K562 (cell line): ENCODE data around the gene PXK. TPM values are rescaled to one million over a fixed set of nuclear protein-coding genes. Genes with fewer than 3 reads are reported as not detected.

Experiments
- ATAC-seq: fragments of 200-7000 bp; cut with Tn5 transposase; 3 replicates; pipeline ENCODE4 v1.9.1; 2020; ENCODE audit warnings: moderate library complexity
- BruUV-seq: library from RNA; stranded (reverse); fragments of 400-500 nt; replicated peaks from 2 replicates; lab custom pipeline; 2021; lab: Mats Ljungman, UMichigan
- CTCF ChIA-PET: fragments of 300-600 bp; formaldehyde crosslinking; extraction: SDS; loops from one replicate; lab custom pipeline; 2021; ENCODE audit warnings: low intra/inter-chr PET ratio; lab: Yijun Ruan, JAX
- POLR2A ChIA-PET: fragments of 300-600, 350-650 bp; sonication (Branson Sonifier 250); formaldehyde crosslinking; extraction: SDS; loops from one replicate; lab custom pipeline; 2021; ENCODE audit warnings: antibody characterized with exemption, inconsistent platforms; lab: Yijun Ruan, JAX
- DNase-seq, 4 experiments: peaks; one replicate each; pipeline versions ENCODE4 v3.0.0 to v3.0.0-alpha.2; 2011 to 2018; ENCODE audit warnings: low spot score in 3 of 4, mixed read lengths in 3 of 4; ENCODE audit errors: extremely low read depth in 1 of 4
- FAIRE-seq: peaks from 2 replicates; lab custom pipeline; 2011; peaks lifted over from hg19 to GRCh38; lab: Jason Lieb, UNC
- H2AFZ ChIP-seq: 2 replicates; pipeline ENCODE4 v1.6.0; 2011; ENCODE audit warnings: low read depth, low read length, control low read depth, inconsistent platforms
- H3K27ac ChIP-seq: fragments of 200-600 bp; 3 replicates; pipeline ENCODE4 v1.8.0; 2011; ENCODE audit warnings: low read depth, mild to moderate bottlenecking, control low read depth, inconsistent platforms, low read length, moderate library complexity, mixed read lengths; ENCODE audit errors: extremely low read depth
- H3K27me3 ChIP-seq, 2 experiments: fragments of 300-600 bp in 1 of 2; 2 replicates in 1 of 2; 3 replicates in 1 of 2; pipeline versions ENCODE4 v1.6.0 to v1.8.0; 2011; ENCODE audit warnings: inconsistent platforms in 2 of 2, low read length in 2 of 2, mild to moderate bottlenecking in 1 of 2, mixed read lengths in 1 of 2, moderate library complexity in 1 of 2; ENCODE audit not compliant: control insufficient read depth in 2 of 2, insufficient read depth in 2 of 2
- H3K36me3 ChIP-seq: fragments of 300-600 bp; 3 replicates; pipeline ENCODE4 v1.8.0; 2011; ENCODE audit warnings: mild to moderate bottlenecking, low read length, inconsistent platforms; ENCODE audit not compliant: control insufficient read depth, insufficient read depth
- H3K4me1 ChIP-seq, 2 experiments: fragments of 200-600 bp in 1 of 2; replicated peaks in 1 of 2; 2 replicates in 1 of 2; 3 replicates in 1 of 2; pipeline versions ENCODE4 v1.5.1 to v1.8.0; 2011; ENCODE audit warnings: inconsistent platforms in 2 of 2, low read length in 2 of 2, mild to moderate bottlenecking in 1 of 2, mixed read lengths in 1 of 2, moderate library complexity in 1 of 2; ENCODE audit not compliant: control insufficient read depth in 2 of 2, insufficient read depth in 2 of 2
- H3K4me2 ChIP-seq: 2 replicates; pipeline ENCODE4 v1.6.1; 2011; ENCODE audit warnings: low read length, control low read depth, inconsistent platforms, mixed read lengths; ENCODE audit not compliant: insufficient read depth
- H3K4me3 ChIP-seq: fragments of 200-600 bp; sonication (generic), shearing (Covaris generic); 2 replicates; pipeline ENCODE4 v1.5.1; 2016; ENCODE audit warnings: control low read depth, inconsistent platforms
- H3K79me2 ChIP-seq: fragments of 200-600 bp; 3 replicates; pipeline ENCODE4 v1.8.0; 2011; ENCODE audit warnings: low read length, inconsistent platforms; ENCODE audit not compliant: control insufficient read depth, insufficient read depth
- H3K9ac ChIP-seq, 2 experiments: 2 replicates each; pipeline versions ENCODE4 v1.6.0 to v1.6.1; 2011; ENCODE audit warnings: low read depth in 2 of 2, low read length in 2 of 2, control low read depth in 1 of 2, inconsistent platforms in 1 of 2, mild to moderate bottlenecking in 1 of 2, mixed read lengths in 1 of 2; ENCODE audit not compliant: insufficient read depth in 1 of 2
- H3K9me1 ChIP-seq: one replicate; pipeline ENCODE4 v1.6.0; 2011; ENCODE audit warnings: inconsistent platforms, mild to moderate bottlenecking, low read length, moderate library complexity; ENCODE audit not compliant: control insufficient read depth, insufficient read depth
- H3K9me3 ChIP-seq: replicated peaks from 2 replicates; pipeline ENCODE4 v1.5.1; 2011; ENCODE audit warnings: low read depth, low read length, inconsistent platforms; ENCODE audit not compliant: control insufficient read depth, insufficient read depth
- H4K20me1 ChIP-seq: replicated peaks from 2 replicates; pipeline ENCODE4 v1.6.1; 2011; ENCODE audit warnings: low read length, inconsistent platforms, mixed read lengths; ENCODE audit not compliant: control insufficient read depth, insufficient read depth
- ARHGAP35 ChIP-seq: fragments of 450-650 bp; IDR thresholded peaks from 2 replicates; pipeline ENCODE4 v1.6.1; 2018; ENCODE audit not compliant: partially characterized antibody
- C11orf30 ChIP-seq: fragments of 450-650 bp; IDR thresholded peaks from 2 replicates; pipeline ENCODE4 v1.6.1; 2016; ENCODE audit warnings: low read depth, mild to moderate bottlenecking
- CC2D1A ChIP-seq: fragments of 450-650 bp; IDR thresholded peaks from 2 replicates; pipeline ENCODE4 v1.6.1; 2017; ENCODE audit warnings: mild to moderate bottlenecking
- CCNT2 ChIP-seq: IDR thresholded peaks from 2 replicates; pipeline ENCODE4 v1.6.1; 2011; ENCODE audit warnings: borderline replicate concordance, low read depth, mild to moderate bottlenecking, moderate library complexity, mixed read lengths, low read length; ENCODE audit not compliant: insufficient read length; ENCODE audit errors: extremely low read depth
- CHD4 ChIP-seq: fragments of 200-600 bp; sonication (generic); IDR thresholded peaks from 3 replicates; pipeline ENCODE4 v1.6.1; 2012; ENCODE audit warnings: low read depth, mild to moderate bottlenecking, mixed read lengths, low read length, inconsistent platforms; ENCODE audit not compliant: insufficient read depth, insufficient replicate concordance, poor library complexity, severe bottlenecking
- E2F3 ChIP-seq: fragments of 250-450 bp; sonication (Bioruptor Pico); IDR thresholded peaks from 2 replicates; pipeline ENCODE4 v1.4.0; 2020; ENCODE audit warnings: mild to moderate bottlenecking
- SRSF7 ChIP-seq: fragments of 200-400 bp; formaldehyde crosslinking; optimal IDR thresholded peaks from 2 replicates; pipeline ENCODE3; 2017; ENCODE audit warnings: mild to moderate bottlenecking, low read depth, low read length
- U2AF2 ChIP-seq: fragments of 200-400 bp; formaldehyde crosslinking; optimal IDR thresholded peaks from 2 replicates; pipeline ENCODE3; 2017; ENCODE audit warnings: low read depth, mild to moderate bottlenecking, low read length
- ZC3H11A ChIP-seq: IDR thresholded peaks from 2 replicates; pipeline ENCODE4 v1.6.1; 2012; ENCODE audit warnings: low read depth, low read length, improper control_type of control experiment
- ZNF41 ChIP-seq: fragments of 250-450 bp; sonication (Bioruptor Pico); conservative IDR thresholded peaks from 2 replicates; pipeline ENCODE4 v1.4.0; 2020; ENCODE audit warnings: mild to moderate bottlenecking
- WGBS: fragments of 100-300 bp; shearing (Covaris generic); methylation state at CpG from one replicate; pipeline ENCODE4 v1.1.6; 2016; ENCODE audit warnings: low coverage, mixed read lengths; ENCODE audit not compliant: insufficient coverage; ENCODE audit errors: missing lambda C conversion rate; 5-methylcytosine and 5-hydroxymethylcytosine counted together
- in situ Hi-C: fragments of 300-500 bp; cut with MboI; formaldehyde crosslinking; loops from 4 replicates; pipeline ENCODE4 v1.15.0; 2018; ENCODE audit warnings: inconsistent platforms, mixed read lengths
- intact Hi-C: fragments of 100-400 bp; cut with micrococcal nuclease; formaldehyde crosslinking; loops from 2 replicates; pipeline ENCODE4 v1.14.2; 2022
- polyA plus RNA-seq, 8 experiments: library from polyadenylated mRNA; depleted of rRNA in 4 of 8; stranded (reverse) in 5 of 8; unstranded in 3 of 8; fragments of >200 nt; fragmentation: Nextera tagmentation in 2 of 8; fragmentation: Illumina TruSeq in 1 of 8; extraction: Ambion mirVana in 2 of 8; extraction: Trizol in 1 of 8; gene quantifications; 2 replicates each; pipeline versions ENCODE4 v1.2.1 to v1.2.3, GENCODE V29; 2011 to 2014; ENCODE audit warnings: inconsistent platforms in 1 of 8, missing spikeins in 1 of 8
- total RNA-seq, 7 experiments: library from RNA; depleted of rRNA in 6 of 7; stranded (reverse); fragments of >200 nt in 6 of 7; fragmentation: Illumina TruSeq in 2 of 7; extraction: Trizol in 2 of 7; gene quantifications; 2 replicates each; pipeline versions ENCODE4 v1.2.1 to v1.2.3, GENCODE V29; 2011 to 2021; ENCODE audit warnings: low replicate concordance in 1 of 7
- TF ChIP-seq, protein P1 (sequence below): sonication (generic); formaldehyde crosslinking; IDR thresholded peaks from 2 replicates; pipeline ENCODE4 v1.8.1; 2023; ENCODE audit warnings: mild to moderate bottlenecking, missing genetic modification reagents
- TF ChIP-seq, protein P2 (sequence below): fragments of 450-650 bp; IDR thresholded peaks from 2 replicates; pipeline ENCODE4 v1.6.1; 2017; ENCODE audit warnings: mild to moderate bottlenecking, moderate library complexity

PXK gene
- total and polyA plus RNA-seq, 9 of the 15 experiments (the other 6 are each of a cell fraction or from before 2014, with no cell fraction given), result 3.3 to 19.9 (median 11.3) TPM

GRCh38 chr3:58474348-58474911, 141.7 kb downstream of the PXK start:
- Histone ChIP-seq H3K27me3 (no peaks in the 10 kb centered on the region), H3K9ac (no peak overlapping the region), H4K20me1 (no peaks in the 10 kb centered on the region), H3K4me2 (no peak overlapping the region), H3K79me2 (no peaks in the 10 kb centered on the region), H3K36me3 (no peaks in the 10 kb centered on the region), H3K9me1 (no peaks in the 10 kb centered on the region), H3K27ac (no peak overlapping the region), H3K4me3 (no peak overlapping the region), H3K9me3 (no peaks in the 10 kb centered on the region), H2AFZ (no peak overlapping the region), H3K4me1 (peaks cover 0 to 10% of the 10 kb centered on the region in 2 experiments; a peak in 4 of 5 replicates)
- intact Hi-C loops (no loop called here), in situ Hi-C loops (no loop called here)
- TF ChIP-seq CCNT2 (no peak), CC2D1A (no peak), E2F3 (CRISPR knock-in tag) (no peak), CHD4 (no peak), ZNF41 (CRISPR knock-in tag) (no peak), SRSF7 (no peak), ARHGAP35 (no peak), U2AF2 (no peak), C11orf30 (no peak), ZC3H11A (no peak)
- TF ChIP-seq, protein P1, sequence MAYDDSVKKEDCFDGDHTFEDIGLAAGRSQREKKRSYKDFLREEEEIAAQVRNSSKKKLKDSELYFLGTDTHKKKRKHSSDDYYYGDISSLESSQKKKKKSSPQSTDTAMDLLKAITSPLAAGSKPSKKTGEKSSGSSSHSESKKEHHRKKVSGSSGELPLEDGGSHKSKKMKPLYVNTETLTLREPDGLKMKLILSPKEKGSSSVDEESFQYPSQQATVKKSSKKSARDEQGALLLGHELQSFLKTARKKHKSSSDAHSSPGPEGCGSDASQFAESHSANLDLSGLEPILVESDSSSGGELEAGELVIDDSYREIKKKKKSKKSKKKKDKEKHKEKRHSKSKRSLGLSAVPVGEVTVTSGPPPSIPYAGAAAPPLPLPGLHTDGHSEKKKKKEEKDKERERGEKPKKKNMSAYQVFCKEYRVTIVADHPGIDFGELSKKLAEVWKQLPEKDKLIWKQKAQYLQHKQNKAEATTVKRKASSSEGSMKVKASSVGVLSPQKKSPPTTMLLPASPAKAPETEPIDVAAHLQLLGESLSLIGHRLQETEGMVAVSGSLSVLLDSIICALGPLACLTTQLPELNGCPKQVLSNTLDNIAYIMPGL (CRISPR knock-in tag), result no peak
- TF ChIP-seq, protein P2, sequence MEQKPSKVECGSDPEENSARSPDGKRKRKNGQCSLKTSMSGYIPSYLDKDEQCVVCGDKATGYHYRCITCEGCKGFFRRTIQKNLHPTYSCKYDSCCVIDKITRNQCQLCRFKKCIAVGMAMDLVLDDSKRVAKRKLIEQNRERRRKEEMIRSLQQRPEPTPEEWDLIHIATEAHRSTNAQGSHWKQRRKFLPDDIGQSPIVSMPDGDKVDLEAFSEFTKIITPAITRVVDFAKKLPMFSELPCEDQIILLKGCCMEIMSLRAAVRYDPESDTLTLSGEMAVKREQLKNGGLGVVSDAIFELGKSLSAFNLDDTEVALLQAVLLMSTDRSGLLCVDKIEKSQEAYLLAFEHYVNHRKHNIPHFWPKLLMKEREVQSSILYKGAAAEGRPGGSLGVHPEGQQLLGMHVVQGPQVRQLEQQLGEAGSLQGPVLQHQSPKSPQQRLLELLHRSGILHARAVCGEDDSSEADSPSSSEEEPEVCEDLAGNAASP, result no peak
- WGBS, result 0% methylated on average over 1 of the region's 1 CpG
- ATAC-seq (no peak), DNase-seq (no peak), FAIRE-seq (no peak)
- CTCF ChIA-PET, result no interaction called here
- POLR2A ChIA-PET, result interaction anchor here (0.6 to 0.8 kb wide), 3 partner anchors 13 to 1448 kb away, joined by 3 read pairs; no protein-coding TSS in a partner anchor
- BruUV-seq, result no TSS peak
